BE2C (cell line): ENCODE data around the gene MPG.

ENCODE experiments used
- DNase-seq: peaks from one replicate; pipeline ENCODE4 v3.0.0-alpha.2; 2020
- H3K27me3 ChIP-seq: fragments of 250-450 bp; sonication (Bioruptor Pico); 2 replicates; pipeline ENCODE4 v1.5.1; 2020; ENCODE audit warnings: mild to moderate bottlenecking
- H3K36me3 ChIP-seq: fragments of 250-450 bp; sonication (Bioruptor Pico); 2 replicates; pipeline ENCODE4 v1.5.1; 2020; ENCODE audit warnings: mild to moderate bottlenecking
- H3K4me1 ChIP-seq: fragments of 250-450 bp; sonication (Bioruptor Pico); 2 replicates; pipeline ENCODE4 v1.5.1; 2020
- H3K4me3 ChIP-seq: 2 replicates; pipeline ENCODE4 v1.5.1; 2011; ENCODE audit warnings: low read depth, low read length
- H3K9me3 ChIP-seq: fragments of 250-450 bp; sonication (Bioruptor Pico); 2 replicates; pipeline ENCODE4 v1.5.1; 2020
- CTCF ChIP-seq: IDR thresholded peaks from 2 replicates; pipeline ENCODE4 v1.5.1; 2012; ENCODE audit warnings: mild to moderate bottlenecking, low read depth, low read length

Gene MPG

GRCh38 chr16:71210-71539 is 6.8 kb upstream of the MPG start:
- DNase-seq: no peak
- H3K36me3 ChIP-seq: no peaks in the 10 kb centered on the region
- no peaks in the 10 kb centered on the region for H3K9me3 ChIP-seq
- peaks cover 16% of the 10 kb centered on the region for H3K27me3 ChIP-seq
- TF ChIP-seq CTCF: no peak
- peaks cover 5% of the 10 kb centered on the region for H3K4me1 ChIP-seq
- no peak overlapping the region for H3K4me3 ChIP-seq

GRCh38 chr16:71540-72401 is 6.3 kb upstream of the MPG start:
- no peaks in the 10 kb centered on the region for H3K36me3 ChIP-seq
- DNase-seq: no peak
- H3K27me3 ChIP-seq: peaks cover 16% of the 10 kb centered on the region
- H3K4me3 ChIP-seq: peak overlapping the region; percentile 17
- peaks cover 11% of the 10 kb centered on the region for H3K4me1 ChIP-seq
- H3K9me3 ChIP-seq: no peaks in the 10 kb centered on the region
- no peak for TF ChIP-seq CTCF

GRCh38 chr16:72561-73548 is 5.2 kb upstream of the MPG start, which contains the start of gene RHBDF1:
TSS of gene RHBDF1 (minus strand) at chr16:72631. CDS start at chr16:65015, 7,616 bp downstream.
- Histone ChIP-seq H3K36me3 (no peaks in the 10 kb centered on the region), H3K4me1 (peaks cover 17% of the 10 kb centered on the region), H3K27me3 (peaks cover 16% of the 10 kb centered on the region), H3K9me3 (no peaks in the 10 kb centered on the region), H3K4me3 (peak within 1 kb of the TSS; percentile 17)
- TF ChIP-seq CTCF: no peak
- DNase-seq: peak; percentile 52

GRCh38 chr16:74051-74746 is 3.8 kb upstream of the MPG start:
- Histone ChIP-seq H3K27me3 (peaks cover 16% of the 10 kb centered on the region), H3K36me3 (no peaks in the 10 kb centered on the region), H3K4me3 (no peak overlapping the region), H3K4me1 (peaks cover 17% of the 10 kb centered on the region), H3K9me3 (no peaks in the 10 kb centered on the region)
- no peak for TF ChIP-seq CTCF
- DNase-seq: no peak

- H3K27me3 ChIP-seq: peaks cover 16% of the 10 kb centered on the region
- H3K4me3 ChIP-seq: no peak overlapping the region
- H3K9me3 ChIP-seq: no peaks in the 10 kb centered on the region
- H3K36me3 ChIP-seq: no peaks in the 10 kb centered on the region
- peaks cover 17% of the 10 kb centered on the region for H3K4me1 ChIP-seq
- no peak for DNase-seq
- TF ChIP-seq CTCF: no peak
Measured at GRCh38 chr16:74747-75334, 3.2 kb upstream of the MPG start.
